MCF 10A (cell line): ENCODE results near the gene BAHD1. TPM values are rescaled to one million over a fixed set of nuclear protein-coding genes. Genes with fewer than 3 reads are reported as not detected.

Experiments used
- BruUV-seq: library from RNA; stranded (reverse); fragments of 400-500 nt; replicated peaks from 2 replicates; lab custom pipeline; 2021; lab: Mats Ljungman, UMichigan
- CTCF ChIA-PET: fragments of 300-600 bp; sonication (Branson Sonifier 250); formaldehyde crosslinking; extraction: SDS; loops from one replicate; lab custom pipeline; 2021; ENCODE audit warnings: antibody characterized with exemption, inconsistent platforms; lab: Yijun Ruan, JAX
- POLR2A ChIA-PET: fragments of 300-600, 350-650 bp; sonication (Branson Sonifier 250); formaldehyde crosslinking; extraction: SDS; loops from one replicate; lab custom pipeline; 2020; ENCODE audit warnings: antibody characterized with exemption, inconsistent platforms; lab: Yijun Ruan, JAX
- DNase-seq: peaks from one replicate; pipeline ENCODE4 v3.0.0-alpha.2; 2018; ENCODE audit not compliant: unreplicated experiment
- H3K27ac Mint-ChIP-seq: one replicate; pipeline ENCODE4 v1.8.0; 2022; ENCODE audit warnings: mild to moderate bottlenecking, low read depth, mixed read lengths; ENCODE audit not compliant: unreplicated experiment
- H3K27me3 Mint-ChIP-seq: one replicate; pipeline ENCODE4 v1.8.0; 2022; ENCODE audit warnings: mixed read lengths; ENCODE audit not compliant: insufficient read depth, unreplicated experiment
- H3K36me3 Mint-ChIP-seq: one replicate; pipeline ENCODE4 v1.8.0; 2022; ENCODE audit warnings: mild to moderate bottlenecking, moderate library complexity, mixed read lengths; ENCODE audit not compliant: insufficient read depth, unreplicated experiment
- H3K4me1 Mint-ChIP-seq: one replicate; pipeline ENCODE4 v1.8.0; 2022; ENCODE audit warnings: mixed read lengths; ENCODE audit not compliant: insufficient read depth, unreplicated experiment
- H3K4me3 Mint-ChIP-seq: one replicate; pipeline ENCODE4 v1.8.0; 2022; ENCODE audit warnings: mild to moderate bottlenecking, moderate library complexity, mixed read lengths; ENCODE audit not compliant: unreplicated experiment
- H3K9me3 Mint-ChIP-seq: one replicate; pipeline ENCODE4 v1.8.0; 2022; ENCODE audit warnings: mixed read lengths; ENCODE audit not compliant: unreplicated experiment
- intact Hi-C: fragments of 100-400 bp; cut with micrococcal nuclease; formaldehyde crosslinking; loops from 2 replicates; pipeline ENCODE4 v1.14.1; 2022
- total RNA-seq: library from RNA; stranded (reverse); gene quantifications from 2 replicates; pipeline ENCODE4 v1.2.3, GENCODE V29; 2022
- TF ChIP-seq, protein P1 (sequence below): fragments of 200-600 bp; IDR thresholded peaks from one replicate; pipeline ENCODE4 v1.8.0; 2022; ENCODE audit warnings: antibody characterized with exemption, mild to moderate bottlenecking; ENCODE audit not compliant: unreplicated experiment

Gene BAHD1
- total RNA-seq, 1 experiment from 2014 or later, result 14.9 TPM

DNA sequence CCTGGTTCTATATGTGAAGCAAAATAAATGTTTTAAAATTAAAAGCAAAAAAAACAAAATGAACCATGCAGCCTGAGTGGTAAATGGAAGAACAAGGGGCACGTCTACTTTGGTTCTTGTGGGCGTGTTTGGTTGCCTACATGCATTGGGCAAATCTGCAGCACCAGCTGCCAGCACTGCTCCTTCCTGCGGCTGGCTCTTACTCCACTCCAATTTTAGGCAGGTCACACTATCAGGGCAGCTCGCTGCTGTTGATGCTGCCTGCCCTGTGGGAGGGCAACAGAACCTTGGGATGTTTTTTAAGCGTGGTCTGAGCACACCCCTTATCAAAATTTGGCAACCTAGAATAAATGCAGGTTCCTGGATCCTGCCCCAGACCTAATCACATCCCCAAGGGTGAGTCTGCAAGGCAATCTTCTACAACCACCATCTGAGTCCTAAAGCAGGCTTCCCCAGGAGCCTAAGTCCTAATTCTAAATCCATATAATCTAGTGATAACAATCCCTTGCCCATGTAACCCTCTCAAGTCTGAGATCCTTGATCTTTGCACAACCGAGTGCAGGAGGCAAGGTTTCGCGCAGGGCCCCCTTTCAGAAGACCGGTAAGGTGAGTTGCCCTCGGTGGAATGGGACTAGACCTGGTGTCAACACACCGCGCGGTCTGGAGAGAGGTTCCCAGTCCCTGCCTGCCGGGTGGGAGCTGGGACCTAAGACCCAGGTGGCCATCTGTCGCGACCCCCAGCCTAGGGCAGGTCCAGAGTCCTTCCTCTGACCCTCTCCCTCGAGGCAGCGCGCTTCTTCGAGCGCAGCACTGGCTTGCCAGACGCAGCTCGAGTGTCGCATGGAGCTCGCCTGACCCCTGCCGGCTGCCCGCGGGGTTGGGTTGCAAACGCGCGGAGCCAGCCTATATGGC lies 19.3 kb upstream of the BAHD1 start:
- peak; percentile 68 for DNase-seq
- CTCF ChIA-PET, result interaction anchor here (0.6 to 9.9 kb wide), 31 partner anchors 10 to 311 kb away, joined by 3 to 107 read pairs (median 5); partner anchors contain the start of genes CCDC9B, INAFM2 and KNSTRN
- TF ChIP-seq, protein P1, sequence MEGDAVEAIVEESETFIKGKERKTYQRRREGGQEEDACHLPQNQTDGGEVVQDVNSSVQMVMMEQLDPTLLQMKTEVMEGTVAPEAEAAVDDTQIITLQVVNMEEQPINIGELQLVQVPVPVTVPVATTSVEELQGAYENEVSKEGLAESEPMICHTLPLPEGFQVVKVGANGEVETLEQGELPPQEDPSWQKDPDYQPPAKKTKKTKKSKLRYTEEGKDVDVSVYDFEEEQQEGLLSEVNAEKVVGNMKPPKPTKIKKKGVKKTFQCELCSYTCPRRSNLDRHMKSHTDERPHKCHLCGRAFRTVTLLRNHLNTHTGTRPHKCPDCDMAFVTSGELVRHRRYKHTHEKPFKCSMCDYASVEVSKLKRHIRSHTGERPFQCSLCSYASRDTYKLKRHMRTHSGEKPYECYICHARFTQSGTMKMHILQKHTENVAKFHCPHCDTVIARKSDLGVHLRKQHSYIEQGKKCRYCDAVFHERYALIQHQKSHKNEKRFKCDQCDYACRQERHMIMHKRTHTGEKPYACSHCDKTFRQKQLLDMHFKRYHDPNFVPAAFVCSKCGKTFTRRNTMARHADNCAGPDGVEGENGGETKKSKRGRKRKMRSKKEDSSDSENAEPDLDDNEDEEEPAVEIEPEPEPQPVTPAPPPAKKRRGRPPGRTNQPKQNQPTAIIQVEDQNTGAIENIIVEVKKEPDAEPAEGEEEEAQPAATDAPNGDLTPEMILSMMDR, result peak; percentile 92
- no TSS peak for BruUV-seq
- H3K4me1 Mint-ChIP-seq, result peaks cover 19% of the 10 kb centered on the region
- H3K9me3 Mint-ChIP-seq, result no peaks in the 10 kb centered on the region
- peak overlapping the region; percentile 73 for H3K27ac Mint-ChIP-seq
- POLR2A ChIA-PET, result interaction anchor here (1.0 to 3.5 kb wide), 11 partner anchors 16 to 207 kb away, joined by 3 to 33 read pairs (median 4); partner anchors contain the start of genes INAFM2 and IVD
- peak overlapping the region; percentile 14 for H3K4me3 Mint-ChIP-seq
- H3K27me3 Mint-ChIP-seq, result no peaks in the 10 kb centered on the region
- H3K36me3 Mint-ChIP-seq, result peaks cover 29% of the 10 kb centered on the region
- intact Hi-C loops, result loop anchor here (1.0 to 2.0 kb wide), 3 partner anchors 53 to 101 kb away; no protein-coding TSS in a partner anchor

GRCh38 chr15:40424483-40425115 lies 16.2 kb upstream of the BAHD1 start:
- Mint-ChIP-seq H3K27ac (peak overlapping the region; percentile 7), H3K27me3 (no peaks in the 10 kb centered on the region), H3K4me3 (no peak overlapping the region), H3K36me3 (peaks cover 4% of the 10 kb centered on the region), H3K4me1 (peaks cover 19% of the 10 kb centered on the region), H3K9me3 (no peaks in the 10 kb centered on the region)
- intact Hi-C loops, result no loop called here
- TF ChIP-seq, protein P1, result no peak
- POLR2A ChIA-PET, result no interaction called here
- CTCF ChIA-PET, result interaction anchor here (0.6 to 9.9 kb wide), 5 partner anchors 56 to 207 kb away, joined by 3 to 107 read pairs (median 7); no protein-coding TSS in a partner anchor
- DNase-seq, result no peak
- BruUV-seq, result no TSS peak

DNA sequence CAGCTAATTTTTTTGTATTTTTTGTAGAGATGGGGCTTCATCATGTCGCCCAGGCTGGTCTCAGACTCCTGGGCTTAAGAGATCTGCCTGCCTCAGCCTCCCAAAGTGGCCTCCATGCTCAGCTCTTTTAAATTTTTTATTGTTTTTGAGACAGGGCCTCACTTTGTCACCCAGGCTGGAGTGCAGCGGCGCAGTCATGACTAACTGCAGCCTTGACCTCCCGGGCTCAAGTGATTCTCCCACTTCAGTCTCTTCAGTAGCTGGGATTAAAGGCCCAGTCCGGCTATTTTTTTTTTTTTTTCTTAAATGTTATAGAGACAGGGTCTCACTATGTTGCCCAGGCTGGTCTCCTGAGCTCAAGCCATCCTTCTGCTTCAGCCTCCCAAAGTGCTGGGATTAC lies 15.1 kb upstream of the BAHD1 start:
- CTCF ChIA-PET, result interaction anchor here (0.6 to 9.9 kb wide), 7 partner anchors 57 to 341 kb away, joined by 3 to 107 read pairs (median 5); no protein-coding TSS in a partner anchor
- H3K4me3 Mint-ChIP-seq, result no peak overlapping the region
- peaks cover 21% of the 10 kb centered on the region for H3K4me1 Mint-ChIP-seq

More for the DNA sequence above, 15.1 kb upstream of the BAHD1 start:
- Mint-ChIP-seq H3K27me3 (no peaks in the 10 kb centered on the region), H3K9me3 (no peaks in the 10 kb centered on the region), H3K27ac (no peak overlapping the region), H3K36me3 (no peaks in the 10 kb centered on the region)
- no peak for DNase-seq
- TF ChIP-seq, protein P1, result no peak
- POLR2A ChIA-PET, result interaction anchor here (0.7 kb wide), 1 partner anchor 146 kb away, joined by 3 read pairs; no protein-coding TSS in a partner anchor
- no TSS peak for BruUV-seq
- intact Hi-C loops, result no loop called here
